ENCODE measurements around the gene CDC42EP4.

The CDC42EP4 gene

DNA sequence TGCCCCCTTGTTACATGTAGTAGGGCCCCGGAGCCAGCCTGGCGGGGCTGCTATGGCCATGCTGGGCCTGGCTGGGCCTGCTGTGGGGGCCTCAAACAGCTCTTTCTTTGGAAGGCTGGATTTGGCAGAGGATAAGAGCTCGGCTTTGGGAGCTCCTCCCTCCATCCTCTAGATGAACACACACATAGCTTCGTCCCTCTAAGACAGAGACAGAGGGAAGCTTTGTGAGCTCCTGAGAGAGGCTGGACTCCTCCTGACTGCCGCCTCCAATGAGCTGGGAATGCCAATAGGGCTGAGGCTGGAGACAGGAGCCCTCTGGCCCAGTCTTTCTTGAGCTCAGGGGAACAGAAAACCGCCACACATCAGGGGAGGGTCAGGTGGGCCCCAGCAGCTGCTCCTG is 37.3 kb upstream of the CDC42EP4 start:
- no peak overlapping the region for H3K4me3 ChIP-seq (ENCODE audit: low read depth, low read length)
- TF ChIP-seq, protein P1, sequence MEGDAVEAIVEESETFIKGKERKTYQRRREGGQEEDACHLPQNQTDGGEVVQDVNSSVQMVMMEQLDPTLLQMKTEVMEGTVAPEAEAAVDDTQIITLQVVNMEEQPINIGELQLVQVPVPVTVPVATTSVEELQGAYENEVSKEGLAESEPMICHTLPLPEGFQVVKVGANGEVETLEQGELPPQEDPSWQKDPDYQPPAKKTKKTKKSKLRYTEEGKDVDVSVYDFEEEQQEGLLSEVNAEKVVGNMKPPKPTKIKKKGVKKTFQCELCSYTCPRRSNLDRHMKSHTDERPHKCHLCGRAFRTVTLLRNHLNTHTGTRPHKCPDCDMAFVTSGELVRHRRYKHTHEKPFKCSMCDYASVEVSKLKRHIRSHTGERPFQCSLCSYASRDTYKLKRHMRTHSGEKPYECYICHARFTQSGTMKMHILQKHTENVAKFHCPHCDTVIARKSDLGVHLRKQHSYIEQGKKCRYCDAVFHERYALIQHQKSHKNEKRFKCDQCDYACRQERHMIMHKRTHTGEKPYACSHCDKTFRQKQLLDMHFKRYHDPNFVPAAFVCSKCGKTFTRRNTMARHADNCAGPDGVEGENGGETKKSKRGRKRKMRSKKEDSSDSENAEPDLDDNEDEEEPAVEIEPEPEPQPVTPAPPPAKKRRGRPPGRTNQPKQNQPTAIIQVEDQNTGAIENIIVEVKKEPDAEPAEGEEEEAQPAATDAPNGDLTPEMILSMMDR (IDR thresholded peaks at IDR 0.05; ENCODE audit: borderline replicate concordance, insufficient read depth, low read depth, low read length) = no peak

DNA sequence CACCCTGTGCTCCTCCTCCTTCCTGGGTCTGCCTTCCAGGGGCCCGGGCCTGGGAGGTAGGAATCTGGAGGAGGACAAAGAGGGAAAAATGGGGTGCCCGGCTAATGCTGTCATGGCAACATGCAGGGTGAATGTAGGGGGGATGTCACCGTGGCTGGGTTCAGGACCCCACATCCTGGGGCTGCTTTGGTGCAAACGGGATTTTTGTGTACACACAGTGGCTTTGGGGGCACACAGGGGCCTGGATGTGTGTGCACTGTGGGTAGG is 37.0 kb upstream of the CDC42EP4 start:
- no peak overlapping the region for H3K4me3 ChIP-seq (ENCODE audit: low read depth, low read length)
- TF ChIP-seq, protein P1 (IDR thresholded peaks at IDR 0.05; ENCODE audit: borderline replicate concordance, insufficient read depth, low read depth, low read length) = no peak

DNA sequence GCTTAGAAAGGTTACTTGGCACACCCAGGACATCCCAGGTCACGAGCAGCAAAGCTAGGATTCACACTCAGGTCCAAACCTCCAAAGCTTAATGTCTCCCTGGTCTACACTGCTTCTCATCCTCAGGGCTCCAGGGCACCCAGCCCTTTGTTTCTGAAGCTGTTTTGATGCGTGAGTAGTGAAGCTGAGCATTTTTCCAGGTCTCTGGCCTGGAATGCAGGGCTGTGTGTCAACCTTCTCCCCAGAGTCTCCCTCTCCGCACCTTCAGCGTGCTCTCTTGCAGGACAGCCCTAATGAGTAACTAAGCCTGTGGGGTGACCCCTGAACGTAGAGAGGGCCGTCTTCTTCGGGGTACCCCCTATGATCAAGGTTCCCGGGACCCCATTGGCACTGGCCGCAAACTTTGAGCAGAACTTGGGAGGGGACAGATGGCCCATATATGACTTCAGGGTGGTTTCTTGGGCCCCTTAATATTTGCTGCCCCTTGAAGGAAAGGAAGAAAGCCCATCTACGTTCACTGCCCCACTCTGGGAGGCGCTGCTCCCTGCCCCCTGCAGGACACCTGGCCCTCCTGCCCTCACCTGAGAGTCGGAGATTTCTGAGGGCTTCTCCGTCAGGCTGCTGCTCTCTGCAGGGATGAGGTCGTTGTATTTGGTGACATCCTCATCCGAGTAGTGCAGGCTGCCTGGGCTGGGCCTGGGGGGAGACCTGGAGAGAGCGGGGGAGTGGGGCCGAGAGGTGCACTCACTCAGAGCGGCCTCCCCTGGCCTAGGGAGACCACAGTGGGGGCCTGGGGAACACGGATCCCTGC is 36.4 kb upstream of the CDC42EP4 start:
- TF ChIP-seq, protein P1 (IDR thresholded peaks at IDR 0.05; ENCODE audit: borderline replicate concordance, insufficient read depth, low read depth, low read length) = no peak
- H3K4me3 ChIP-seq (ENCODE audit: low read depth, low read length) = no peak overlapping the region

DNA sequence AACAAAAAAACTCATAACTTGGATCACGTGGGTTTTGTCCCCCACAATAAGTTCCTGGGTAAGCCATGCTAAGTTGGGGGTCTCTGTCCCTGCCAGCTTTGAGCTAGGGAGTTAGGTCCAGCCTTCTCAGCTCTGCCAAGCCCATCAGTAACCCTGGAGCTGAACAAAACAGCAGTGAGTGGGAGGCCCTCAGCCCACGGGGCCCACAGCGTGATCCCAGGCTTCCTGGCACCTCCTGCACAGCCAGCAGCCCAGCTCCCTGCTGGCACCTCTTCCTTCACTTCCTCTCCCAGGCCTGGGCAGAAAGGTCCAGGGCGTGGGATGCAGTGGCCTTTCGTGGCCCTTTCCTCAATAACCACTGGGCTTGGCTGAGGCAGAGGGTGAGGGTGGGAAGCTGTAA is 35.5 kb upstream of the CDC42EP4 start:
- H3K4me3 ChIP-seq (ENCODE audit: low read depth, low read length) = no peak overlapping the region
- TF ChIP-seq, protein P1 (IDR thresholded peaks at IDR 0.05; ENCODE audit: borderline replicate concordance, insufficient read depth, low read depth, low read length) = no peak

DNA sequence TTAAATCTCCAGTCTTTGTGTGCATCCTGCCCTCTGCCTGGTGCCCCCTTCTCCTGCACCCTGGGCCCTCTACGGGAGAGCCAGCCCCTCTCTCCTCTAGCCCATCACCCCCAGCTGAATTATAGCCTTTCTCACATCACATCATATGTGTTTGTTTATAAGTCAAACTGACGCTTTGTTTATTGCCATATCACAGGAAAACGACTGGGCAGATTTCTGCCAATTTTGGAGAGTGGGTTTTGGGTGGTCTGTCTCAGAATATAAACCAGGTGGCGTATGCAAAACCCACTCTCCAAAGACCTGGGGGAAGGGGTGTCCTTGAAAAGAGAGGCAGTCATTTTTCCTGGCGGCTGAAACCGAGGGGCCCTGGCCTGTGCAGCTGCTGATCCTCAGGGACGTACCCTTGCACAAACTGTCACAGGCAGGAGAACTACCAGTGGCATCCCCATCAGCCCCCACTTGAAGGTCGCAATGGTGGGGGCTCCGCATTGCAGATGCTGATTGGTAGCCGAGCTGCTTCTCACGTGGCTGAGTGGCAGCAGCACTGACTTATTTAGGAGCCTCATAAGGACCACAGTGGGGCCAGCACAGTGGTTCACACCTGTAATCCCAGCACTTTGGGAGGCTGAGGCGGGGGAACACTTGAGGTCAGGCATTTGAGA is 34.8 kb upstream of the CDC42EP4 start:
- no peak overlapping the region for H3K4me3 ChIP-seq (ENCODE audit: low read depth, low read length)
- TF ChIP-seq, protein P1 (IDR thresholded peaks at IDR 0.05; ENCODE audit: borderline replicate concordance, insufficient read depth, low read depth, low read length) = no peak

DNA sequence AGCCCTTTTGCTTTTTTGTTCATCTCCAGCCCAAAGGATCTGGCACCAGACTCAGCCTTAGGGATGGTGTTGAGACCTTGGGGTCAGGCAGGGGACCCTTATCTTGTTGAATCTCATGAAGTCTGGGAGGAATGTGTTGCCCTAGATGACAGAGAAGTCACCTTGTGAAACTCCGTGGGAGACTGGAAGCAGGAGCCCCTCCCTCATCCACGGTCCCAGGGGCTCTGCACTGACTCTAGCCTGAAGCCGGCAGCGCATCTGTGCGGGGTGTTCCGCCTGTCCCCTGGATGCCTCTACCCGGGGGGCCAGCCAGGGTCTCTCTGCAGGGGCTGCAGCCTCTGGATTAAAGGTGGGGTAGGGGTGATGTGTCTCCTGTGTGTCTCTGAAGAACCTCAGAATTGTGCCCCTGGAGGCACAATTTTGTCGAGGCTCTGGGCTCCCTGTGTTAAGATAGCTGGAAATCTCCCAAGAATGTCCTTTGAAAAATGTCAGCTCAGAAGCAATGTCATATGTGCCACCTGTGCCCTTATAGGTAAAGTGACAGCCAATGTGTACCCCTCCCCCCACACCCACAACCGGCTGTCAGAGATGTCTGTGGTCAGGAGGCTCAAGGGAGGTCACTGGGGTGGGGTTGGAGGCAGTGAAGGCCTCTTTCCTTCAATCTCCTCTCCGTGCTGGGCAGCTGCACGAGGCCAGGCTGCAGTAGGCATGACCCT is 32.1 kb upstream of the CDC42EP4 start:
- H3K4me3 ChIP-seq (ENCODE audit: low read depth, low read length) = no peak overlapping the region
- TF ChIP-seq, protein P1 (IDR thresholded peaks at IDR 0.05; ENCODE audit: borderline replicate concordance, insufficient read depth, low read depth, low read length) = no peak
